Motor neuron (in vitro differentiated cells): Measurements from ENCODE around the gene ADM2. TPM values are rescaled to one million over a fixed set of nuclear protein-coding genes. Genes with fewer than 3 reads are reported as not detected.
"Not testable (repeated sequence)": the region's sequence is repeated elsewhere in the genome, so short reads cannot be mapped to it uniquely, and the experiment has no call there.

Experiments
- ATAC-seq, 8 experiments: fragments of 200-7000 bp; cut with Tn5 transposase; replicated peaks in 6 of 8; 2 replicates each; pipeline ENCODE4 v1.8.0; 2021; ENCODE audit warnings: mild to moderate bottlenecking in 8 of 8, moderate library complexity in 8 of 8
- H3K27ac ChIP-seq, 2 donors: fragments of 250-450 bp; sonication (Bioruptor Pico); 2 replicates each; pipeline ENCODE4 v1.9.0; 2021; ENCODE audit warnings: antibody characterized with exemption in 2 of 2, mild to moderate bottlenecking in 2 of 2, moderate library complexity in 1 of 2
- H3K4me1 ChIP-seq, 2 donors: fragments of 250-450 bp; sonication (Bioruptor Pico); replicated peaks in 1 of 2; 2 replicates each; pipeline ENCODE4 v1.6.1; 2021; ENCODE audit warnings: antibody characterized with exemption in 2 of 2, mild to moderate bottlenecking in 2 of 2, moderate library complexity in 1 of 2
- H3K4me3 ChIP-seq, 5 donors: fragments of 250-450 bp; sonication (Bioruptor Pico); 2 replicates each; pipeline ENCODE4 v1.9.0; 2021; ENCODE audit warnings: antibody characterized with exemption in 5 of 5, mild to moderate bottlenecking in 5 of 5, moderate library complexity in 4 of 5
- WGBS, 10 experiments: fragments of 450-650 bp; shearing (Covaris generic); methylation state at CpG; one replicate each; pipeline ENCODE4 v1.0.0; 2022; 5-methylcytosine and 5-hydroxymethylcytosine counted together
- in situ Hi-C, 9 experiments: fragments of 400-800 bp; cut with MboI; loops; one replicate each; pipeline ENCODE4 v1.15.0; 2021; ENCODE audit warnings: low sequenced_read_pairs in 9 of 9, low pct_unique_long_range_greater_than_20kb in 2 of 9; ENCODE audit not compliant: unreplicated experiment in 9 of 9
- total RNA-seq, 8 experiments: library from RNA; unstranded; fragments of 300-600 nt; gene quantifications; 2 replicates each; pipeline versions ENCODE4 v1.2.3 to v1.2.4, GENCODE V29; 2022

The ADM2 gene
- total RNA-seq, 8 experiments from 2014 or later, result 0.09 to 7.6 (median 1.2) TPM

- 10% methylated on average over 4 of the region's 44 CpGs; no CpG with 5 or more reads in 9 of the 10 experiments for WGBS, 10 experiments
- ATAC-seq, result peak; percentile 3 to 27 (median 14)
- Histone ChIP-seq H3K4me1 (peaks cover 24 to 33% of the 10 kb centered on the region in 2 donors), H3K27ac (no peak overlapping the region), H3K4me3 (peak overlapping the region; percentile 7 to 44 (median 27))
- in situ Hi-C loops, result no loop called here
Observed at GRCh38 chr22:50531546-50531961, 50.2 kb downstream of the ADM2 start.

DNA sequence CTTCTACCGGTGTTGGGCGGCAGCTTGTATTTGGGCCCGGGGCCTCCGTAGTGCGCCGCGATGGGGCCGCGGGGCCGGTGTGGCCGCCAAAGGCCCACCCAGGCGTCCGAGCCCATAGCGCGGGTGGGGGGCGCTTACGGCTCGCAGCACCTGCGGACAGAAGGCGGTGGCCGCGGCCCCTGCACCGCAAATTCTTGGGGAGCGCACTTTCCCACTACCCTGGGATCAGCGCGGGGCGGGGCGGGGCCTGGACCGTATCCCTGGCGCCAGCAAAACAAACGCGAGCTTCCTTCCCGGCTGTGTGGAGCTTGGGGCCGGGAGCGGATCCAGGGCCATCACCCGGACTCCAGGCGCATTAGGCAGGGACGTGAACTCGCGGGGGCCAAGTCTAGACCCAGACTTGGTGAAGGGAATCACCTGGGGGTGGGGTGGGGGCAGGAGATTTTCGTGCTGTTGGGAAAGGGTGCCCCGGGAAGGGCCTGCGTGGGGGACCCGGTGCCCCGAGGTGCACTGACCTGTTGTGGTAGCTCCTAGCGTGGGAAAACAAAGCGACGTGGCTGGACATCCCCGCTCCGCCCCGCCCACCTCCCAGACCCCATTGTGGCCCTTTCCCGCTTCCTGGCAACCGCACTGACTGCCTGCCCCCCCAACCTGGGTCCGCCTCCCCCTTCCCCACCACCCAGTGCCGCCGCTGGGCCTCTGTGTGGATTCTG, 50.8 kb downstream of the ADM2 start:
- peak; percentile 33 to 74 (median 52) for ATAC-seq
- H3K27ac ChIP-seq, result no peak overlapping the region
- peaks cover 18 to 28% of the 10 kb centered on the region in 2 donors for H3K4me1 ChIP-seq
- no CpG with 5 or more reads among the region's 56 CpGs for WGBS, 10 experiments
- peak overlapping the region; percentile 7 to 44 (median 27) for H3K4me3 ChIP-seq
- in situ Hi-C loops, result no loop called here

DNA sequence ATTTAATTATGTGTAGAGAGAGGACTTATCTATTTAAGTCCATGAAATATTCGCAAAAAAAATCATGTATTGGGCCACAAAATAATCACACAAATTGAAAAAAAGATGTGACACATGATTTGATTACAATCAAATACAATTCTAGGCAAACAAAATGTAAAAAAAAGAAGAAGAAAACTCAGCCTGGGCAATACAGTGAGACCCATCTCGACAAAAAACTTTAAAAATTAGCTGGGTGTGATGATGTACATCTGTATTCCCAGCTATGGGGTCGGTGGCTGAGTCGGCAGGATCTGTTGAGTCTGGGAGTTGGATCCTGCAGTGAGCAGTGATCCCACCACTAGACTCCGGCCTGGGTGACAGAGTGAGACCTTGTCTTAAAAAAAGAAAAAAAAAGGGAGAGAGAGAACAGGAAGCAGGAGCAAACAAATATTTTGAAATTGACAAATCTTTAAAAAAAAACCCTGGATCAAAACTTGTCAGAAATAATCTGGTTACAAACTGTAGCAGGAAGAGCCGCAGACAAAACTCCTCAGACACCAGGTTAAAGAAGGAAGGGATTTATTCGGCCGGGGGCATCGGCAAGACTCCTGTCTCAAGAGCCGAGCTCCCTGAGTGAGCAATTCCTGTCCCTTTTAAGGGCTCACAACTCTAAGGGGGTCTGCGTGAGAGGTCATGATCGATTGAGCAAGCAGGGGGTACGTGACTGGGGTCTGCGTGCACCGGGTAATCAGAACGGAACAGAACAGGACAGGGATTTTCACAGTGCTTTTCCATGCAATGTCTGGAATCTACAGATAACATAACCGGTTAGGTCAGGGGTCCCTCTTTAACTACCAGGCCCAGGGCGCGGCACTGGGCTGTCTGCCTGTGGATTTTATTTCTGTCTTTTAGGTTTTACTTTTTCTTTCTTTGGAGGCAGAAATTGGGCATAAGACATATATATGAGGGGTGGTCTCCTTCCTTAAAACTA, 51.8 kb downstream of the ADM2 start:
- peak overlapping the region in 2 of 5 donors; percentile 36 to 44 for H3K4me3 ChIP-seq
- 46 to 90% (median 71%) methylated on average over 2 to 14 of the region's 19 CpGs for WGBS, 10 experiments
- in situ Hi-C loops, result no loop called here

GRCh38 chr22:50533856-50534711, 52.7 kb downstream of the ADM2 start:
- peaks cover 15 to 25% of the 10 kb centered on the region in 2 donors for H3K4me1 ChIP-seq
- H3K4me3 ChIP-seq, ATAC-seq, H3K27ac ChIP-seq, in situ Hi-C loops: not testable (repeated sequence)
- WGBS, 10 experiments, result 14 to 81% (median 60%) methylated on average over 2 to 15 of the region's 21 CpGs; no CpG with 5 or more reads in 1 of the 10 experiments

More for the DNA sequence above, 51.8 kb downstream of the ADM2 start:
- no peak for ATAC-seq
- H3K27ac ChIP-seq, result no peak overlapping the region
- peaks cover 15 to 25% of the 10 kb centered on the region in 2 donors for H3K4me1 ChIP-seq

GRCh38 chr22:50535113-50535512, 53.8 kb downstream of the ADM2 start:
- 77 to 100% (median 81%) methylated on average over 3 to 6 of the region's 8 CpGs; no CpG with 5 or more reads in 3 of the 10 experiments for WGBS, 10 experiments
- Histone ChIP-seq H3K27ac (no peak overlapping the region), H3K4me3 (no peak overlapping the region), H3K4me1 (peaks cover 15 to 25% of the 10 kb centered on the region in 2 donors)
- no peak for ATAC-seq
- in situ Hi-C loops, result no loop called here

Other genes with a start within 250 kb of the ADM2 start
- 10 to 100 TPM; 14.4 to 52.6 (median 20.1) TPM for gene TUBGCP6, start 236.5 kb upstream of the ADM2 start, total RNA-seq
- gene HDAC10, start 230.3 kb upstream of the ADM2 start, total RNA-seq, result 10 to 100 TPM in 7 of 8 experiments, 1 to 10 TPM in 1; 9.0 to 46.4 (median 16.2) TPM
- 10 to 100 TPM in 7 of 8 experiments, 1 to 10 TPM in 1; 8.8 to 34.7 (median 22.7) TPM for gene MAPK12, start 219.9 kb upstream of the ADM2 start, total RNA-seq
- 10 to 100 TPM in 5 of 8 experiments, 1 to 10 TPM in 3; 2.6 to 26.7 (median 15.9) TPM for gene MAPK11, start 211.2 kb upstream of the ADM2 start, total RNA-seq
- gene PLXNB2, start 173.9 kb upstream of the ADM2 start, total RNA-seq, result 100 to 1,000 TPM in 1 of 8 experiments, 10 to 100 TPM in 7; 36.8 to 104 (median 59.6) TPM
- gene DENND6B, start 154.5 kb upstream of the ADM2 start, total RNA-seq, result 10 to 100 TPM in 4 of 8 experiments, 1 to 10 TPM in 4; 1.7 to 15.3 (median 10.6) TPM
- 10 to 100 TPM; 25.1 to 75.6 (median 40.4) TPM for gene PPP6R2, start 138.2 kb upstream of the ADM2 start, total RNA-seq
- gene SBF1, start 6.5 kb upstream of the ADM2 start, total RNA-seq, result 10 to 100 TPM; 37.5 to 94.4 (median 60.3) TPM
- under 1 TPM in 4 of 8 experiments, not detected in 4; 0.13 to 0.52 (median 0.36) TPM for gene MIOX, start 5.3 kb downstream of the ADM2 start, total RNA-seq
- gene LMF2, start 26.2 kb downstream of the ADM2 start, total RNA-seq, result 10 to 100 TPM; 20.2 to 44.9 (median 39.9) TPM
- 10 to 100 TPM; 12.1 to 59.7 (median 39.5) TPM for gene NCAPH2, start 26.7 kb downstream of the ADM2 start, total RNA-seq
- gene SCO2, start 44.1 kb downstream of the ADM2 start, total RNA-seq, result 1 to 10 TPM in 5 of 8 experiments, under 1 TPM in 3; 0.64 to 2.2 (median 1.2) TPM
- gene TYMP, start 48.5 kb downstream of the ADM2 start, total RNA-seq, result 10 to 100 TPM in 1 of 8 experiments, 1 to 10 TPM in 6, under 1 TPM in 1; 0.87 to 10.6 (median 3.9) TPM
- 1 to 10 TPM in 2 of 8 experiments, under 1 TPM in 6; 0.16 to 1.5 (median 0.40) TPM for gene KLHDC7B, start 64.4 kb downstream of the ADM2 start, total RNA-seq
- 1 to 10 TPM in 1 of 8 experiments, under 1 TPM in 1, not detected in 6; 0.87 to 1.2 TPM for gene SYCE3, start 81.4 kb downstream of the ADM2 start, total RNA-seq
- 10 to 100 TPM in 3 of 8 experiments, 1 to 10 TPM in 5; 2.8 to 17.7 (median 9.6) TPM for gene CPT1B, start 96.9 kb downstream of the ADM2 start, total RNA-seq
- gene CHKB, start 101.3 kb downstream of the ADM2 start, total RNA-seq, result 10 to 100 TPM; 19.0 to 71.7 (median 33.1) TPM
- 10 to 100 TPM in 5 of 8 experiments, 1 to 10 TPM in 1, under 1 TPM in 2; 0.41 to 38.1 (median 27.4) TPM for gene MAPK8IP2, start 119.2 kb downstream of the ADM2 start, total RNA-seq
- gene ARSA, start 146.6 kb downstream of the ADM2 start, total RNA-seq, result 10 to 100 TPM in 6 of 8 experiments, 1 to 10 TPM in 2; 7.1 to 43.4 (median 13.2) TPM
- gene SHANK3, start 191.3 kb downstream of the ADM2 start, total RNA-seq, result 1 to 10 TPM in 5 of 8 experiments, under 1 TPM in 3; 0.41 to 7.8 (median 5.2) TPM